UCSD-AML1 (cell line): ENCODE results near the gene LITAFD.
"Not testable (repeated sequence)": the region's sequence is repeated elsewhere in the genome, so short reads cannot be mapped to it uniquely, and the experiment has no call there.

ENCODE experiments used
- DNase-seq: peaks from one replicate; lab custom pipeline; 2025; ENCODE audit not compliant: unreplicated experiment; lab: John Stamatoyannopoulos, UW

The LITAFD gene

DNA sequence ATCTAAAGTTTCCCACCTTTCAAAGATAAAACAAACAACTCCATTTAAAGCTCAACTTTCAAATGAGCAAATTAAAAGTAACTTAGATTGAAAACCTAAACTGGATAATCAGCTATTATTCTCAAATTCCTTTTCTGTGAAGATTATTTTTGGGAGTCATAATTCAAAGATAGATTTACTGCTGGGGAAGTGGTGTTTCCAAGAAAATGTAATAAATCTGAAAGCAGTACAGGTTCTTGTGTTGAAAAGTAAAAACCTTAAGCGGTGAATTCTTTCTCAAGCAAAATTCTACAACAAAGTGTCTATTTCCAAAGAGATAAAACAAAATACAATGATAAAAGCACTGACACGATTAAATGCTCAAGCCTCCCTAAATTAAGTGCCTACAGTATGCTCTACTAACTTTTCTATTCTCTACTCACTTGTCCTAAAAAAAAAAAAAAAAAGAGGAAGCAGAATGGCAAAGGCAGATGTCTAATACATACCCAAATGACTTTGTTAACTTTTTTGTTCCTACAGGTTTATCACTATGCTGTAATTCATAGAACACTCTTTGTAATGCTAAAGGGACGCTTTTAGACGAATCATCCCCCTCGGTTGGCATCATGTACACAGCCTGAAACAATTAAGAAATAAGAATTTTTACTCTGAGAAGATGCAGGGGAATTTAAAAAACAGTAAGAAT is 34.5 kb downstream of the LITAFD start:
- no peak for DNase-seq

DNA sequence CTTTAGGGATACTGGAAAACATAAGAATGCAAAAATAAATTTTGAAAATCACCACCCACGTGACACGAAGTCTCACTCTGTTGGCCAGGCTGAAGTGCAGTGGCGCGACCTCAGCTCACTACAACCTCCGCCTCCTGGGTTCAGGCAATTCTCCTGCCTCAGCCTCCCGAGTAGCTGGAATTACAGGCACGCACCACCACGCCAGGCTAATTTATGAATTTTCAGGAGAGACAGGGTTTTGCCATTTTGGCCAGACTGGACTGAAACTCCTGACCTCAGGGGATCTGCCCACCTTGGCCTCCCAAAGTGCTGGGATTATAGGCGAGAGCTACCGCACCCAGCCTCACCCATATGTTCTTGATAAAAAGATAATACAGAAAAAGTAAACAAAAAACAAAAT is 35.2 kb downstream of the LITAFD start:
- not testable (repeated sequence) for DNase-seq

DNA sequence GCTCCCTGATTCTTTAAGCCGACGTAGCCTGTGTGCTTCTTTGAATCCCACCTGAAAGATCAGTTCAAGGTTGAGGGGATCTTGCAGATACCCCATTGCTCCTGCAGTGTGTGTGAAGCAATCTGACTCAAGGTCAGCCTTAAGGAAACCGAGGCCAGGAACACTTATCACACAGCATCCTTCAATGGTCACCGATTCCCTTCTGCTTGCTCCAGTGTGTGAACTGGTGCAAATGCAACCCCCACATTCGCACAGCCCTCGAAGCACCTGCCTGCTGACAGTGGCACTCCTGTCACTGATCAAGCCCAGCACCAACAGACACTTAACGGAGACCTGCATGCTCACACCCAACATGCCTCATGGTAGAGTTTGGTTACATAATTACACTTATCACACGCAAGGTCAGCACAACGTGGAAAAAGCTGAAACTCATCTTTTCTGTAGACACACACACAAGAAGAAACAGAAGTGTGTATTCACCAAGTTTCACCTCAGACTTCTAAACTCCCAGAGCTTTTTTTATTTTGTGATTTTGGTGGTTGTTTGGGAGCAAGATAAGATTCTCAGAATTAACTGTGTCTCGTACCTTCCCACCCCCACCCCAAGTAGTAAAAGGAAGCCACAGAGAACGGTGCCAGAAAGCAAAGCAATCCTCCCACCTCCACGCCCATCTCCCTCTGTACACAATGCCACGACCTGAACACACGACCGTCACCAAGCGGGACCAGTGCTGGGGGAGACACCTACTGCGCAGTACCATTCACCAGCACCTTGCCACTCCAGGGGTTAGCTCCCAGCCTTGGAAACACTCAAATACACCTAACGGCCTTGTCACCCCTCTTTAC is 37.2 kb downstream of the LITAFD start:
- no peak for DNase-seq

DNA sequence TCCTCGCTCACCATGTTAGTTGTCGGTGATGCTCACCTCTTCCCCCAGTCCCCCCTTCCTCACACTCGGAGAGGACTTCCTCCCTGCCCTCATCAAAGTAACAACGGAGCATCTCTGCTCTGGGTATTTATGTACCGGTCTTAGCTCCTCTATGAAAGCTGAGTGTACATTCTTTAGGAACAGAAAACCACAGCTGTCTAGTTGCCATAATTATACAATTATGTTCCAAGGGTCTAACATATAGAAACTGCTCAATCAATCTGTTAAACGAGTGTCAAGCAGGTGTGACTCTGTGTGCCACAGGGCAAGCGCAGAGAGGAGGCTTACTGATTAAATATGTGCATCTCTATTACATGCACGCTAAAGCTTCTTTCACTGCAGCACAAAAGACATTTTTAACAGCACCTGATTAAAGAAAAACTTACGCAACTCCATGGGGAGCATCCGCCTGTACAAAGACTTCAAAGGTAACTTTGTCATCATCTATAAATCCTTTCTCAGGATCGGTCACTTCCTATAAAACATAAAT is 37.8 kb downstream of the LITAFD start:
- no peak for DNase-seq

DNA sequence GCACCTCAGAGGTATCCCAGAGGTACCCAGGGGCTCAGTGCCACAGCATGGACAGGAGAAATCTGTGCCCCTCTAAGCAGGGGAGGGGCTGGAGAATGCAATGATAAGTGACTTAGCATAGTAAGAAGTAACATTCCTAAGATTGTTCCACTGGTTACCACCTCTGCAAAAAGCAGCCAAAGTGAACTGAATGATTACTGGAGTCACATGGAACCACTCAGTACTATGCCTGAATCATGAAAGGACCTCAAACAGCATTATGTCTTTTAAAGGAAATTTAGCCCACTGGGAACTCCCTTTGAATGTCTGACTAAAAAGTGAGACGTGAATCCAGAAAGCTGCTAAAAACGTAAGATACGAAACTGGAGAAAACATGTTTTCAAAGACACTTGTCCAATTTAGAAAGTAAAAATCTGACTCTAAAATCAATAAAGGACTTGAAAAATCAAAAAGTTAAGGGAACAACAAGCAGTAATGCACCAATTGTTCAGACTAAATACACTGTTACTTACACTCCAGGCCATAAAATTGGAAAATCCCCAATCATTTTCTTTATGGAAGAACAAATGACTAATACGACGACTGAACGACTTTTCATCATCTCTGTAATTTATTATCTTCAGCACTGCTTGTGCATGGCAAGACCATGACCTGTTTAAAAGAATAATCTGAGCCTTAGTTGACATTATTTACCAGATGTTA is 38.6 kb downstream of the LITAFD start:
- no peak for DNase-seq

DNA sequence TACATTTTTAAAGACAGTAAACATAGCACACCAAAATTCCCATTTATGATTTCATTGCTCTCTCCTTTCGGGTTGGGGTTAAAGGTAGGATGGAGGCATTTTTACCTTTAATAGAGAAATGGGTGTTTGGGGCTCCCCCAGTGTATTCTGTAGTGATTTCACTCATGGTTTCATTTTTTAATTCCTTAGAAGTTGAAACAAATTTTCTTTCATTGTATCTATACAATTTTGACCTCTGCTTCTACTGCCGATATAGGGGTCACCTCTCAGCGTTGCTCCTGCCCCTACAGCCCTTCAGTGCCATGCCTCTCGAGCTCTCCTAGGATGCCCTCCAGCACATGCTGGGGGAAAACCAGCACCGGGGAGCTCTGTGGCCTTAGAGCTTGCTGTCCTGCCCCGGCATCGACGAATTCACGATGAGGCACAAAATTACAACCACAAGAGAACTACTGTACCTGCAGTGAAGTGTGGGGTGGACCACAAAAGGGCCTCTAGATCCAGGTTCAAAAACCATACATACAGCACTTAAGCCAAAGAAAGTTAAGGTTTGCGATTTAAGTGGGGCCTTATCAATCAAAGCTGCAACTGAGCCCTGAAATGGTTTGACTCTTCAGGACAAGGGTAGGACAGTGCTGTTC is 39.3 kb downstream of the LITAFD start:
- DNase-seq: no peak

DNA sequence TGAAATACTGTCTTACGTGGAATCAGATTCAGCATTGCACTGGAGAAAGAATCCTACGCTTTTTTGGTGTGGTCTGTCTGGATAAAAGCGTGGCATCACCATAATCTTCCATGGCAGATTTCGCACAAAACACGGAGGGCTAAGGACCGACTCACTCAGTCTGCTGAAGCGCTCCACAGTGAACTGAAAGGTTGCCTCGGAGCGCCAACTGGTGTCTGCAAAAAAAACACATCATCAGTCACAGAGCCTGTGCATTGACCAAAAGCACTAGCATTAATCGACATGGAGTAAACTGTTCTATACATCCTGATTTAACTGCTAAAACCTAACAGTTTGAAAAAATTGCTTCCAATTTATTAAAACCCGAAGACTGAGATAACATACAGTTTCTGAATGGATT is 41.0 kb downstream of the LITAFD start:
- DNase-seq: no peak

DNA sequence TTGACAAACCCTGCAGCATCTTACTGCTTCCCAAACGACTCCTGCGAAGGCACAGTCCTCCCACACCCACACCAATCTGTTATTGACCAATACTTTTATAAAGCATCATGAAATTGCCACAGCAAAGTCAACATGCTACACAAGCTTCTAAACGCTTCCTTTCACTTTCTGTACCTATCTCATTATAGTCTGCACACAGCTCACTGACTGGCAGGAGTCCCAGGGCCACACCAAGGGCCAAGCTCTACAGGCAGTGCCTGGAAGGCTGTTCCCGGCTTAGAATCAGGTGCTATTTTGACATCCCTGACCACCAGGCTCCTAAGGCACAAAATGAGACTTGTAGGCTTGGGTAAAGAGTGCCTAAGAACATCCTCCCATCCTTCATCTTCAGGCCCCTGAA is 42.1 kb downstream of the LITAFD start:
- no peak for DNase-seq

DNA sequence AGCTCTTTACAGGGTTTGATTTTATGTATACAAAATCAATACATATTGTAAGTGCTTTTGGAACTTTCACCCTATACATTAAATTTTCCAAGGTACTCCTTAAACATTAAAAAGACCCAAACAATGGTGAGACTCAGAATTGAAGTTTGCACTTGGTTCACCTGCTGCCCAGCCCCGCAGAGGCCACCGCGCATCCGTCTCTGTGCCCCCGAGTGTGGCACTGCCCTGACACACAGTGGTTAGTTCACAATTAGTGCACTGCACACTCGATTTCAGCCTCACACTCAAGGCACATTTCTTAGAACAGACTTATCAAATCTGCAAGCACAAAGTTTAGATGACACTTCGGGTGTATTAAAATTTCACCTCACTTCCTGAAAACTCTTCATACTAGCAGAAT is 43.3 kb downstream of the LITAFD start:
- DNase-seq: no peak

DNA sequence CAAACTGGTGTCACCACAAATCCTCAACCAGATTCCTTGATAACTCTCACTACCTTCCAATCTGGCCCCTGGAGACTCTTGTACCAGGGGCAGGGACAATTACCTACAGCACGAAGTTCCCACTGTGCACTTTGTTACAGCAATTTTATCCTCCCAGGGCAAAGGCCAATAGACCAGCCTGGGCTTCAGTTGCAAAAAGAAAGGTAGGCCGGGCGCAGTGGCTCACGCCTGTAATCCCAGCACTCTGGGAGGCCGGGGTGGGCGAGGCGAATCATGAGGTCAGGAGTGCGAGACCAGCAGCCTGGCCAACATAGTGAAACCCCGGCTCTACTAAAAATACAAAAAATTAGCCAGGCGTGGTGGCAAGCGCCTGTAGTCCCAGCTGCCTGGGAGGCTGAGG is 44.7 kb downstream of the LITAFD start:
- no peak for DNase-seq

DNA sequence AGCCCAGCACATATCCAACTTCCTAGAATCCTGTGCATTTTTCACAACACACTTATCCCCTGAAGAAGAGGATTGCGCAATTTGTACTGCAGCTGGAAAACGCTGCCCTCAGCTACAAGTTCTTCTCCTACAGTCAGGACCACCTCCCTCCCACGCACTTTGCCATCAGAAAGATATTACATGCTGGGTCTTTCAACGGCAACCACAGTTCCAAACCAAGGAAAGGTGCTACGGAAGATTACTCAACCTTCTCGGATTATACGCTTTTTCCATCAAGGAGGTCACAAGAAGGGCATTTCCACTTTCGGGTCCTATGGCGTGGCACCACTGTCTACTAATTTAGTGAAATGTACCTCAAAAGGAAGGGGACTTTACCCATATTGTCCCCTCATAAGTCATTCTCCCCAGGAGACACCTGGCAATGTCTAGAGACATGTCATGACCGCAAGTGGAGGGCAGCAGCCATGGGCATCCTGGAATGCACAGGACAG is 46.4 kb downstream of the LITAFD start:
- DNase-seq: no peak

DNA sequence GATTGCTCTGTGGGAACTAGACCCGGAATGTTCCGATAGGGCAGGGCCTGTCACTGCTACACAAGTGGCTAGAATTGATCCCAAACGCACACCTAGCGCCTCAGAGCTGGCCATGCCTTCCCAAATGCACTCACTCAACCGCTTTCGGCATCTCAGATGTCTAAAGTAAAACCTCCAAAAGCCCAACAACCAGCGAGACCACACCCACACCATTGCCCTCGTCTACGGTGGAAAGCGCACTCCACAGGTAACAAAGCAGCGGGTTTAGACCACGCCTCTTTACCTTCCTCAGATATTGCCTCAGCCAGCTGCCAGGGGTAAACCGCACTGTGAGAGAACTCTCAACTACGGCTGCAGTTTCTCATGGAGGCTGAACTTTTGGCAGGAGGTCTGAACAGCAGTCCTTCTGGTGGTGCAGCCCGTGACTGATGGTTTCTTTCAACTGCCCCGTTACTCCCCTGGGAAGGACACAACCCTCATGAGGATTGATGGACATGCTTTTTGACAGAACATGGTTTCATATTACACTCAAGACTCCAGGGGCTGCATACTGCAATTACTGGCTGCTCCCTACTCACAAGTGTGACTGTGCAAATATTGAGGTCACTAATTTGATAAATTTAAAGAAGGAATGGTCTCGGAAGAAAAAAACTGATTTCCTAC is 47.1 kb downstream of the LITAFD start:
- DNase-seq: no peak

DNA sequence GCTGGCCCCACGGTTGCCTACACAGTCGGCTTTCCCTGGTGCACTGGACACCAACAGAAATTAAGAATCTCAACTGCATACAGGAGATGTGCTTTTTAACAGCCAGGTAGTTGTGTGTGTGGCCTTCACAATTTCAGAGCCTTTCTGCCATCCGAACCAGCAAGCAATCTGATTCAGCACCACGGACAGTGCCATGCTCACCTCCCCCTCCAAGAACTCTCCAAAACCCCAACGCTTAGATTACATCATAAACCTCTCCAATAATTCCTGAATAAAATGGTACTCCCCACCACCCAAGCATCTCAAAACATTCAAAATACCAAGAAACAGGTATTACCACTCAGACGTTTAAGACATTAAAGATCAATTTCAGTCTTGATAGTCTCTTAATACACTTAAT is 49.7 kb downstream of the LITAFD start:
- DNase-seq: peak; percentile 30

DNA sequence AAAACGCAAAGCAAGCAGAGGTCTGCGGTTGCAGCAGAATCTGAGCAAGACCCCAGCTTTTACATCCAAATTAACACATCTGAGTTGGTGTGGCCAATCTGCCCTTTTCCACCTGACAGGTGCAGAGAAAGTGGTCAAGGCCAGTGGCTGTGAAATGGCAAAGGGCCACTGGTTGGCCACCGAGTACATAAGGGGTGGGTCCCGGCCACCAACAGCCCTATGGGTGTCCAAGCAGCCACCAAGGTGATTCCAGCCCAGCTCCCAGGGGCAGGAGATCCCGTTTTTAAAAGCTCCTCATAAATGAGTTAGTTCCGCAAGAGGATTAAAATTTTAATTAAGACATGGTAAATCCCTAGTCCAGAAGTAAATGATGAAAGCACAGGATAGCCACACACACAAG is 52.5 kb downstream of the LITAFD start:
- DNase-seq: no peak
